T47D (cell line): ENCODE measurements around the gene EPC1.
"Not testable (repeated sequence)": the region's sequence is repeated elsewhere in the genome, so short reads cannot be mapped to it uniquely, and the experiment has no call there.

Experiments used
- DNase-seq, 2 experiments: peaks; one replicate each; pipeline versions ENCODE4 v3.0.0 to v3.0.0-alpha.2; 2011 to 2012; ENCODE audit warnings: low read depth in 1 of 2, low spot score in 1 of 2
- JUND ChIP-seq: IDR thresholded peaks from 2 replicates; pipeline ENCODE4 v1.6.1; 2012; ENCODE audit warnings: low read depth
- in situ Hi-C: cut with HindIII; loops from 2 replicates; pipeline ENCODE4 v1.10.0; 2016; ENCODE audit warnings: low sequenced_read_pairs, low pct_unique_long_range_greater_than_20kb

The EPC1 gene

GRCh38 chr10:32226624-32227023 is 120.3 kb downstream of the EPC1 start:
- no peak for DNase-seq
- TF ChIP-seq JUND: no peak
- in situ Hi-C loops: no loop called here

DNA sequence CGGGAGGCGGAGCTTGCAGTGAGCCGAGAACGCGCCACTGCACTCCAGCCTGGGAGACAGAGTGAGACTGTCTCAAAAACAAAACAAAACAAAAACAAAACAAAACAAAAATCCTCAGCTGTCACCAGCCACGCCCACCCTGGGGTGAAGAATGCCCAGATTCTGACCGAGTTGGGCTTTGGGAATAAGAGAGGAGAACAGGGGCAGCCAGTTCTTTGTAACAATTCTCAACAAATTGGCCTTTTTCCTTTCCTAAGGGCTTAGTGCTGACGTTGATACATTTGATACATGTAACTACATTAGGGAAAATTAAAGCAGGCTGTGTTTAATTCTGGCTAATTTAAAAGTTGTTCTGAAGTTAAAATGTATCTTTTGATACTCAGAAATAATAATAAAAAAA is 121.0 kb downstream of the EPC1 start:
- in situ Hi-C loops: no loop called here
- TF ChIP-seq JUND: no peak
- no peak for DNase-seq

DNA sequence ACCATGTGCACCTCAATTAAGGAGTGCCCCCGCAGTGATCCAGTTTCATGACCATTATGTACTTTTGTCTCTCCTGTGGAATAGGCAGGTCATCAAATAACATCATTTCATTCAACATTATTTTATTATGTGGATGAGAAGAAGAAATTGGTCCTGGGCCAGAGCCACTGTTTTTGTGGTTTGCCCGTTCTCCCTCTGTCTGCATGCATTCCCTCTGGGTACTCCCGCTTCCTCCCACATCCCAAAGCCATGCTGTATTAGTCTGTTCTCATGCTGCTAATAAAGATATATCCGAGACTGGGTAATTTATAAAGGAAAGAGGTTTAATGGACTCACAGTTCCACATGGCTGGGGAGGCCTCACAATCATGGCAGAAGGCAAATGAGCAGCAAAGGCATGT is 124.6 kb downstream of the EPC1 start:
- in situ Hi-C loops, DNase-seq: not testable (repeated sequence)

DNA sequence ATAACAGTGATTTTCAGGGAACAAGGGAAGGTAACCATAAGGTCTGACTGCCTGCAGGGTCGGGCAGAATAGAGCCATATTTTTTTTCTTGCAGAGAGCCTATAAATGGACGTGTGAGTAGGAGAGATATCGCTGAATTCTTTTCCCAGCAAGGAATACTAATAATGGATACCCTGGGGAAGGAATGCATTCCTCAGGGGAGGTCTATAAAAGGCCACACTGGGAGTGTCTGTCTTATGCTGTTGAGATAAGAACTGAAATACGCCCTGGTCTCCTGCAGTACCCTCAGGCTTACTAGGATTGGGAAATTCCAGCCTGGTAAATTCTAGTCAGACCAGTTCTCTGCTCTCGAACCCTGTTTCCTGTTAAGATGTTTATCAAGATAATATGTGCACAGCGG is 127.8 kb downstream of the EPC1 start:
- in situ Hi-C loops, DNase-seq: not testable (repeated sequence)

DNA sequence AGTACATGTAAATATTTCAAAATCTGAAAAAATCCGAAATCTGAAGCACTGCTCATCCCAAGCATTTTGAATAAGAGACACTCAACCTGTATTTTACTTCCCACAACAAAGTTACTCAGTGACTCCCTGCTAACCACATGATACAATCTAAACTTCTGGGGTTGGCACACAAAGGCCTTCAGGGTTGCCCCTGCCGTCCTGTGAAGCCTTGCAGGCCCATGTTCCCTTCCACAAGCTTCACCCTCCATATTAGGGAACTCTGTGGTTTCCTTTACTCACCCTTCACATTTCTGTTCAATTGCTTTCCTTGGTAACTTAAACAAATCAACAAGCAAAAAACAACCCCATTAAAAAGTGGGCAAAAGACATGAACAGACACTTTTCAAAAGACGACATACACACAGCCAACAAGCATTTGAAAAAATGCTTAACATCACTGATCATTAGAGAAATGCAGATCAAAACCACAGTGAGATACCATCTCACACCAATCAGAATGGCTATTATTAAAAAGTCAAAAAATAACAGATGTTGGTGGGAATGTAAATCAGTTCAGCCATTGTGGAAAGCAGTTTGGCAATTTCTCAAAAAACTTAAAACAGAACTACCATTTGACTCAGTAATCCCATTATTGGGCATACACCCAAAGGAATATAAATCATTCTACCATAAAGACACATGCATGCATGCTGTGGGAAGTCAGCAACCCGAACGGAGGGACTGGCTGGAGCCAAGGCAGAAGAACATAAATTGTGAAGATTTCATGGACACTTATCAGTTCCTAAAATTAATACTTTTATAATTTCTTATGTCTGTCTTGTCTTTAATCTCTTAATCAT is 128.5 kb downstream of the EPC1 start:
- in situ Hi-C loops, DNase-seq: not testable (repeated sequence)
